Ramos (cell line): ENCODE data around the gene KCTD3.

Experiments used
- in situ Hi-C: fragments of 300-500 bp; cut with MboI; formaldehyde crosslinking; loops from one replicate; pipeline ENCODE4 v1.14.3; 2022; ENCODE audit warnings: low sequenced_read_pairs; ENCODE audit not compliant: unreplicated experiment

The KCTD3 gene

GRCh38 chr1:215645861-215646260 is 78.8 kb downstream of the KCTD3 start:
- in situ Hi-C loops: no loop called here

- in situ Hi-C loops: no loop called here
These were observed 80.6 kb downstream of the KCTD3 start for GRCh38 chr1:215647738-215648137.

GRCh38 chr1:215648957-215649356 is 81.9 kb downstream of the KCTD3 start:
- in situ Hi-C loops: no loop called here

- in situ Hi-C loops: no loop called here
These were observed 83.5 kb downstream of the KCTD3 start for GRCh38 chr1:215650446-215651149.

- in situ Hi-C loops: no loop called here
These were observed 84.8 kb downstream of the KCTD3 start for GRCh38 chr1:215651867-215652266.

GRCh38 chr1:215652371-215652770 is 85.3 kb downstream of the KCTD3 start:
- in situ Hi-C loops: no loop called here

- in situ Hi-C loops: no loop called here
These were observed 89.9 kb downstream of the KCTD3 start for GRCh38 chr1:215657047-215657446.

GRCh38 chr1:215660259-215660658 is 93.2 kb downstream of the KCTD3 start:
- in situ Hi-C loops: no loop called here

- in situ Hi-C loops: no loop called here
These were observed 93.9 kb downstream of the KCTD3 start for GRCh38 chr1:215661033-215661432.

GRCh38 chr1:215665215-215665614 is 98.1 kb downstream of the KCTD3 start:
- in situ Hi-C loops: no loop called here

- in situ Hi-C loops: no loop called here
These were observed 100.7 kb downstream of the KCTD3 start for GRCh38 chr1:215667761-215668160.

GRCh38 chr1:215669806-215670491 is 102.8 kb downstream of the KCTD3 start:
- in situ Hi-C loops: no loop called here
